Measurements from ENCODE around the gene SDCBP2.
"Not testable (repeated sequence)": the region's sequence is repeated elsewhere in the genome, so short reads cannot be mapped to it uniquely, and the experiment has no call there.

Gene SDCBP2

GRCh38 chr20:1360094-1360846 lies 31.3 kb upstream of the SDCBP2 start:
- DNase-seq (ENCODE audit: low read depth in 2 of 2): no peak

GRCh38 chr20:1357921-1358671 lies 29.2 kb upstream of the SDCBP2 start:
- DNase-seq (ENCODE audit: low read depth in 2 of 2): no peak

- no peak for DNase-seq (ENCODE audit: low read depth in 2 of 2)
These were observed 25.0 kb upstream of the SDCBP2 start for GRCh38 chr20:1353956-1354355.

- no peak for DNase-seq (ENCODE audit: low read depth in 2 of 2)
These were observed 17.5 kb upstream of the SDCBP2 start for GRCh38 chr20:1346315-1346969.

GRCh38 chr20:1345756-1346093 lies 16.8 kb upstream of the SDCBP2 start:
- DNase-seq (ENCODE audit: low read depth in 2 of 2): no peak

- no peak for DNase-seq (ENCODE audit: low read depth in 2 of 2)
These were observed 16.3 kb upstream of the SDCBP2 start for GRCh38 chr20:1345030-1345755.

- DNase-seq (ENCODE audit: low read depth in 2 of 2): not testable (repeated sequence)
These were observed 14.6 kb upstream of the SDCBP2 start for GRCh38 chr20:1343446-1344124.

- no peak for DNase-seq (ENCODE audit: low read depth in 2 of 2)
These were observed 12.8 kb upstream of the SDCBP2 start for GRCh38 chr20:1341561-1342265.

GRCh38 chr20:1338801-1339200 lies 9.9 kb upstream of the SDCBP2 start:
- DNase-seq (ENCODE audit: low read depth in 2 of 2): no peak

GRCh38 chr20:1338096-1338495 lies 9.2 kb upstream of the SDCBP2 start:
- DNase-seq (ENCODE audit: low read depth in 2 of 2): no peak

GRCh38 chr20:1337441-1337840 lies 8.5 kb upstream of the SDCBP2 start:
- DNase-seq (ENCODE audit: low read depth in 2 of 2): no peak

GRCh38 chr20:1336699-1337367 lies 7.9 kb upstream of the SDCBP2 start:
- DNase-seq (ENCODE audit: low read depth in 2 of 2): no peak

GRCh38 chr20:1335961-1336698 lies 7.2 kb upstream of the SDCBP2 start:
- no peak for DNase-seq (ENCODE audit: low read depth in 2 of 2)

GRCh38 chr20:1334761-1335160 lies 5.8 kb upstream of the SDCBP2 start:
- no peak for DNase-seq (ENCODE audit: low read depth in 2 of 2)

- no peak for DNase-seq (ENCODE audit: low read depth in 2 of 2)
These were observed 5.4 kb upstream of the SDCBP2 start for GRCh38 chr20:1334370-1334731.

GRCh38 chr20:1333462-1334369 lies 4.8 kb upstream of the SDCBP2 start:
- no peak for DNase-seq (ENCODE audit: low read depth in 2 of 2)

- DNase-seq (ENCODE audit: low read depth in 2 of 2): no peak
These were observed 3.9 kb upstream of the SDCBP2 start for GRCh38 chr20:1332749-1333300.

GRCh38 chr20:1331801-1332453 lies 3.0 kb upstream of the SDCBP2 start:
- DNase-seq (ENCODE audit: low read depth in 2 of 2): no peak

All from stimulated activated CD4-positive, alpha-beta T cell treated with anti-CD3 and anti-CD28 coated beads, Interleukin-1b, Interleukin-23, amount 100 ng/mL, for 4 hours (primary cell).